NT2/D1 (cell line): ENCODE measurements around the gene PTPRK.
A peak's percentile ranks its signal among the peaks of the same experiment; 100 is the strongest.

ENCODE experiments used
- DNase-seq: peaks from one replicate; pipeline ENCODE4 v3.0.0-alpha.2; 2011; ENCODE audit warnings: low read depth, low spot score
- H3K27me3 ChIP-seq: 2 replicates; pipeline ENCODE4 v1.6.0; 2011; ENCODE audit warnings: mild to moderate bottlenecking; ENCODE audit not compliant: insufficient read length, insufficient read depth
- H3K36me3 ChIP-seq: 2 replicates; pipeline ENCODE4 v1.6.1; 2011; ENCODE audit warnings: mild to moderate bottlenecking, low read length, mixed read lengths; ENCODE audit not compliant: insufficient read depth, insufficient read length
- H3K4me1 ChIP-seq: 2 replicates; pipeline ENCODE4 v1.5.1; 2011; ENCODE audit not compliant: insufficient read depth, insufficient read length
- H3K4me3 ChIP-seq: 2 replicates; pipeline ENCODE4 v1.5.1; 2011; ENCODE audit warnings: low read depth; ENCODE audit not compliant: insufficient read length
- H3K9ac ChIP-seq: 2 replicates; pipeline ENCODE4 v1.6.0; 2011; ENCODE audit warnings: low read depth; ENCODE audit not compliant: insufficient read length
- H3K9me3 ChIP-seq: 2 replicates; pipeline ENCODE4 v1.5.1; 2011; ENCODE audit warnings: mild to moderate bottlenecking, low read length; ENCODE audit not compliant: insufficient read depth
- SUZ12 ChIP-seq: IDR thresholded peaks from 2 replicates; pipeline ENCODE4 v1.6.1; 2011; ENCODE audit not compliant: insufficient read length, insufficient read depth; ENCODE audit errors: extremely low read depth
- YY1 ChIP-seq: IDR thresholded peaks from 2 replicates; pipeline ENCODE4 v1.6.1; 2011; ENCODE audit not compliant: insufficient read length, insufficient read depth
- ZNF274 ChIP-seq: IDR thresholded peaks from 2 replicates; pipeline ENCODE4 v1.6.1; 2011; ENCODE audit warnings: mild to moderate bottlenecking, low read depth, low read length

The PTPRK gene

DNA sequence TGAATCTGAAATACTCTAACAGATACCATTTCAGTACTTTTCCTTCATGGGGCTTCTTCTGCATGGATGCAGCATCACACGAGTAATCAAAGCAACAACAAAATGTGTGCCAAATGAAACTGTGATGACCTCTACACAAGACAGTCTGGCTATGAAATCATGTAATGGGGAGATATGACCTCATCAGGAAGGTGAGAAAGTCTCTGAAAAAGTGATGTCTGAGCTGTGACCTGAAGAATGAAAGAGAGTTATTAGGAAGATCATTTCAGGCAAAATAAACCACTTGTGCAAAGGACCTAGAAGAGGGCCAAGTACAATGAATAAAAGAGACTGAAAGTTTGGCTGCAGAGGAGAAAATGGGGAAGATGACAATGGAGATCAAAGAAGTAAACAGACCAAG, 182.8 kb downstream of the PTPRK start:
- H3K27me3 ChIP-seq: no peaks in the 10 kb centered on the region
- H3K9me3 ChIP-seq: no peaks in the 10 kb centered on the region
- no peak for TF ChIP-seq YY1
- no peak for TF ChIP-seq SUZ12
- no peak for TF ChIP-seq ZNF274
- H3K9ac ChIP-seq: no peak overlapping the region
- no peak for DNase-seq
- H3K36me3 ChIP-seq: no peaks in the 10 kb centered on the region
- no peak overlapping the region for H3K4me3 ChIP-seq
- no peaks in the 10 kb centered on the region for H3K4me1 ChIP-seq

DNA sequence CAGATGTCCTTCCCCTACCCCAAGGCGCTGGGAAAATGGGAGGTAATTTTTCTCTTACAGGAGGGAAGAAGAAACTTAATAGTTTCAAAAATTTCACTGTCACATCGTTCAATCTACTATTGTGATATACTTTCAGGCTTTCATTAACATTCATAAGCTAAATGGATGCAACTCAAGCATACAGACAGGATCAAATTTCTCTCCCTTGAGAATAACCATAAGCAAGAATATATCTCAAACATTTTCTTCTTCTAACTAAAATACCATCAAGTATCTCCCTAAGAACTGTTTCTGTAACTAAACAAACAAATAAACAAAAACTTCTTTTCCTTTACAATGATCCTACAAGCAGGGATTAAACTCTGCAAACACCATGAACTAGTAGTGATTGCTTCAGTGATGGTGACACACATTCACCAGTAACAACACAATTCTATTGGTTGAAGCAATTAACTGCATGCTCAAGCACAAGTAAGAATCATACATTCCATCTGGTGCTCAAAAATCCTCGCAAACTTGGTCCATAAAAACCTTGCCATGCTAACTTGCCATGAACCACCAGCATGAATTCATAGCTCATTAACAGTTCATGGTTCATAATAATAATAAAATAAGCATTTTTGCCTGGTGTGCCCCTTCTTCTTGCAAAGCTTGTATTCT, 183.8 kb downstream of the PTPRK start:
- TF ChIP-seq SUZ12: no peak
- TF ChIP-seq YY1: no peak
- TF ChIP-seq ZNF274: no peak
- Histone ChIP-seq H3K4me1 (no peaks in the 10 kb centered on the region), H3K9me3 (no peaks in the 10 kb centered on the region), H3K36me3 (no peaks in the 10 kb centered on the region), H3K4me3 (no peak overlapping the region), H3K9ac (no peak overlapping the region), H3K27me3 (no peaks in the 10 kb centered on the region)
- DNase-seq: no peak

DNA sequence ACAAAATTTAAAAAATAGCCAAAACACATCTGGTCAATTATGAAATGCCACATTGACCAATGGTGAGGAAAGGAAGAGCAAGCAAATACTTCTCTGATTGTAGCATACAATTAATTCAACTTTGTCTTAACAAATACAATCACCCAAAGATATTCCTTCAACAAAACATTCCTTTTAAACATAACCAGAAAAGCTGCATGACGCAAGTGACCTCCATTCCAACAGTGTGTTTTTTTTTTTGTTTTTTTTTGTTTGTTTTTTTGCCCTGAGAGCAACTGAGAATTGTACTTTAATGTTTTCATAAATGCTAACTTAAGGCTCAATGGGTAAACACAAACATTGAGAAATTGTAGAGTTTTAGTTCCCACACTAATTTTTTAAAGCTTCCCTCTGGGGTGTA, 184.4 kb downstream of the PTPRK start:
- Histone ChIP-seq H3K4me1 (no peaks in the 10 kb centered on the region), H3K9ac (no peak overlapping the region), H3K36me3 (no peaks in the 10 kb centered on the region), H3K27me3 (no peaks in the 10 kb centered on the region), H3K9me3 (no peaks in the 10 kb centered on the region), H3K4me3 (no peak overlapping the region)
- TF ChIP-seq ZNF274: no peak
- TF ChIP-seq YY1: no peak
- TF ChIP-seq SUZ12: no peak
- DNase-seq: no peak

- Histone ChIP-seq H3K27me3 (no peaks in the 10 kb centered on the region), H3K9ac (no peak overlapping the region), H3K36me3 (no peaks in the 10 kb centered on the region), H3K4me1 (no peaks in the 10 kb centered on the region), H3K9me3 (no peaks in the 10 kb centered on the region), H3K4me3 (no peak overlapping the region)
- no peak for DNase-seq
- TF ChIP-seq YY1 (no peak), SUZ12 (no peak), ZNF274 (no peak)
Observed at GRCh38 chr6:128333581-128334223, 186.7 kb downstream of the PTPRK start.

- Histone ChIP-seq H3K4me3 (no peak overlapping the region), H3K27me3 (no peaks in the 10 kb centered on the region), H3K4me1 (no peaks in the 10 kb centered on the region), H3K9me3 (no peaks in the 10 kb centered on the region), H3K36me3 (no peaks in the 10 kb centered on the region), H3K9ac (no peak overlapping the region)
- TF ChIP-seq SUZ12: no peak
- TF ChIP-seq ZNF274: no peak
- no peak for TF ChIP-seq YY1
- DNase-seq: peak; percentile 15
Observed at GRCh38 chr6:128327890-128328289, 192.5 kb downstream of the PTPRK start.

GRCh38 chr6:128323011-128323410, 197.4 kb downstream of the PTPRK start:
- H3K36me3 ChIP-seq: peaks cover 5% of the 10 kb centered on the region
- TF ChIP-seq YY1 (no peak), ZNF274 (no peak), SUZ12 (no peak)
- H3K9me3 ChIP-seq: no peaks in the 10 kb centered on the region
- H3K9ac ChIP-seq: no peak overlapping the region
- H3K4me3 ChIP-seq: no peak overlapping the region
- DNase-seq: no peak
- no peaks in the 10 kb centered on the region for H3K27me3 ChIP-seq
- no peaks in the 10 kb centered on the region for H3K4me1 ChIP-seq

GRCh38 chr6:128319946-128320345, 200.5 kb downstream of the PTPRK start:
- DNase-seq: no peak
- no peak overlapping the region for H3K9ac ChIP-seq
- no peak overlapping the region for H3K4me3 ChIP-seq
- TF ChIP-seq SUZ12: no peak
- no peak for TF ChIP-seq ZNF274
- no peaks in the 10 kb centered on the region for H3K4me1 ChIP-seq
- H3K36me3 ChIP-seq: peaks cover 5% of the 10 kb centered on the region
- no peaks in the 10 kb centered on the region for H3K27me3 ChIP-seq
- no peaks in the 10 kb centered on the region for H3K9me3 ChIP-seq
